HCT116 (cell line): ENCODE results near the gene TEAD3. TPM values are rescaled to one million over a fixed set of nuclear protein-coding genes. Genes with fewer than 3 reads are reported as not detected.

Experiments
- ATAC-seq: fragments of 200-7000 bp; cut with Tn5 transposase; 2 replicates; pipeline ENCODE4 v1.9.1; 2020; ENCODE audit warnings: mild to moderate bottlenecking, moderate library complexity
- BruUV-seq: library from RNA; stranded (reverse); fragments of 400-500 nt; replicated peaks from 2 replicates; lab custom pipeline; 2021; lab: Mats Ljungman, UMichigan
- CTCF ChIA-PET: fragments of 300-600 bp; sonication (Branson Sonifier 250); formaldehyde crosslinking; loops from one replicate; lab custom pipeline; 2021; ENCODE audit warnings: antibody characterized with exemption; lab: Charles Lee
- POLR2A ChIA-PET: fragments of 300-600, 350-600 bp; sonication (Branson Sonifier 250); formaldehyde crosslinking; loops from one replicate; lab custom pipeline; 2021; ENCODE audit warnings: antibody characterized with exemption; lab: Charles Lee
- RAD21 ChIA-PET, 2 experiments: fragments of 300-600 bp; sonication (Branson Sonifier 250); formaldehyde crosslinking; loops; one replicate each; lab custom pipeline; 2023; ENCODE audit warnings: low total read pairs in 2 of 2; ENCODE audit not compliant: uncharacterized antibody in 2 of 2, unreplicated experiment in 2 of 2, low non-redundant PET in 1 of 2; lab: Charles Lee
- DNase-seq: peaks from one replicate; pipeline ENCODE4 v3.0.0-alpha.2; 2010; ENCODE audit warnings: low read depth, low spot score
- H2AFZ ChIP-seq: fragments of 200-600 bp; shearing (Covaris generic), sonication (generic); 2 replicates; pipeline ENCODE4 v1.6.1; 2017; ENCODE audit warnings: low read depth, mixed run types, mixed read lengths, antibody characterized with exemption, low read length; ENCODE audit not compliant: poor library complexity, severe bottlenecking
- H3K27ac ChIP-seq: 2 replicates; pipeline ENCODE4 v1.5.1; 2012; ENCODE audit warnings: low read depth, low read length
- H3K27me3 ChIP-seq: fragments of 200-600 bp; sonication (generic); 2 replicates; pipeline ENCODE4 v1.6.1; 2016; ENCODE audit warnings: mixed run types, low read length, mixed read lengths; ENCODE audit not compliant: insufficient read depth
- H3K36me3 ChIP-seq, 2 experiments: fragments of 200-500 bp in 1 of 2; fragments of 200-600 bp in 1 of 2; sonication (Bioruptor generic) in 1 of 2; sonication (generic) in 1 of 2; 2 replicates each; pipeline versions ENCODE4 v1.5.1 to v1.6.1; 2014 to 2016; ENCODE audit warnings: low read length in 2 of 2, inconsistent platforms in 1 of 2, mixed read lengths in 1 of 2, mixed run types in 1 of 2; ENCODE audit not compliant: insufficient read depth in 2 of 2, control insufficient read depth in 1 of 2
- H3K4me1 ChIP-seq, 2 experiments: fragments of 200-600 bp in 1 of 2; sonication (generic) in 1 of 2; 2 replicates each; pipeline versions ENCODE4 v1.5.1 to v1.6.1; 2012 to 2017; ENCODE audit warnings: low read length in 2 of 2, inconsistent platforms in 1 of 2, mild to moderate bottlenecking in 1 of 2, mixed read lengths in 1 of 2, mixed run types in 1 of 2, moderate library complexity in 1 of 2; ENCODE audit not compliant: insufficient read depth in 2 of 2, control insufficient read depth in 1 of 2
- H3K4me2 ChIP-seq: fragments of 200-600 bp; sonication (generic); 2 replicates; pipeline ENCODE4 v1.6.1; 2017; ENCODE audit warnings: mixed run types, low read length, mixed read lengths
- H3K4me3 ChIP-seq, 2 experiments: fragments of 200-600 bp in 1 of 2; sonication (generic) in 1 of 2; replicated peaks in 1 of 2; 2 replicates each; pipeline ENCODE4 v1.5.1; 2011 to 2016; ENCODE audit warnings: low read length in 2 of 2, control low read depth in 1 of 2, low read depth in 1 of 2, mild to moderate bottlenecking in 1 of 2, mixed read lengths in 1 of 2, mixed run types in 1 of 2
- H3K79me2 ChIP-seq: fragments of 200-600 bp; sonication (generic); 2 replicates; pipeline ENCODE4 v1.6.1; 2017; ENCODE audit warnings: mild to moderate bottlenecking, mixed run types, low read length, moderate library complexity, mixed read lengths; ENCODE audit not compliant: insufficient read depth
- H3K9ac ChIP-seq: fragments of 200-600 bp; sonication (generic); 2 replicates; pipeline ENCODE4 v1.6.1; 2016; ENCODE audit warnings: low read length, mixed read lengths
- H3K9me2 ChIP-seq: fragments of 200-600 bp; sonication (generic), shearing (Covaris generic); 2 replicates; pipeline ENCODE4 v1.6.1; 2017; ENCODE audit warnings: mixed run types, mild to moderate bottlenecking, moderate library complexity; ENCODE audit not compliant: insufficient read depth
- H3K9me3 ChIP-seq, 2 experiments: fragments of 200-500 bp in 1 of 2; fragments of 200-600 bp in 1 of 2; sonication (Bioruptor generic) in 1 of 2; sonication (generic) in 1 of 2; 2 replicates each; pipeline ENCODE4 v1.6.1; 2014 to 2017; ENCODE audit warnings: low read length in 2 of 2, mixed read lengths in 2 of 2, inconsistent platforms in 1 of 2, low read depth in 1 of 2, mild to moderate bottlenecking in 1 of 2, mixed run types in 1 of 2, moderate library complexity in 1 of 2; ENCODE audit not compliant: control insufficient read depth in 1 of 2, insufficient read depth in 1 of 2
- H4K20me1 ChIP-seq: fragments of 200-600 bp; sonication (generic), shearing (Covaris generic); 2 replicates; pipeline ENCODE4 v1.6.1; 2017; ENCODE audit warnings: mixed run types, mild to moderate bottlenecking, moderate library complexity; ENCODE audit not compliant: insufficient read depth
- CBX3 ChIP-seq: IDR thresholded peaks from 2 replicates; pipeline ENCODE4 v1.6.1; 2012; ENCODE audit warnings: low read depth
- EGR1 ChIP-seq: IDR thresholded peaks from 2 replicates; pipeline ENCODE4 v1.6.1; 2012; ENCODE audit warnings: low read depth
- ELF1 ChIP-seq: IDR thresholded peaks from 2 replicates; pipeline ENCODE4 v1.6.1; 2012; ENCODE audit warnings: low read depth, borderline replicate concordance
- EZH2 ChIP-seq: fragments of 200-600 bp; sonication (generic); IDR thresholded peaks from 2 replicates; pipeline ENCODE4 v1.6.1; 2017; ENCODE audit warnings: antibody characterized with exemption, mixed run types
- FOSL1 ChIP-seq: IDR thresholded peaks from 2 replicates; pipeline ENCODE4 v1.6.1; 2012; ENCODE audit warnings: low read depth
- JUND ChIP-seq: IDR thresholded peaks from 2 replicates; pipeline ENCODE4 v1.6.1; 2012
- RAD21 ChIP-seq: IDR thresholded peaks from 2 replicates; pipeline ENCODE4 v1.6.1; 2012; ENCODE audit warnings: low read depth, mild to moderate bottlenecking
- SIN3A ChIP-seq: IDR thresholded peaks from 2 replicates; pipeline ENCODE4 v1.6.1; 2012; ENCODE audit warnings: low read depth
- SP1 ChIP-seq: IDR thresholded peaks from 2 replicates; pipeline ENCODE4 v1.6.1; 2012; ENCODE audit warnings: low read depth
- SRF ChIP-seq: IDR thresholded peaks from 2 replicates; pipeline ENCODE4 v1.6.1; 2012; ENCODE audit warnings: low read depth
- YY1 ChIP-seq: IDR thresholded peaks from 2 replicates; pipeline ENCODE4 v1.6.1; 2011; ENCODE audit warnings: low read length, low read depth, moderate library complexity, mild to moderate bottlenecking; ENCODE audit not compliant: insufficient replicate concordance; ENCODE audit errors: extremely low read depth
- ZNF274 ChIP-seq: fragments of 200-500 bp; sonication (Bioruptor generic); IDR thresholded peaks from 2 replicates; pipeline ENCODE4 v1.6.1; 2014; ENCODE audit warnings: mild to moderate bottlenecking, low read depth, low read length, inconsistent platforms
- intact Hi-C: fragments of 100-400 bp; cut with micrococcal nuclease; formaldehyde crosslinking; loops from 2 replicates; pipeline ENCODE4 v1.10.0; 2022
- total RNA-seq: library from RNA; stranded (reverse); gene quantifications from one replicate; pipeline ENCODE4 v1.2.1, GENCODE V29; 2021; ENCODE audit not compliant: unreplicated experiment
- TF ChIP-seq, protein P1 (sequence below): IDR thresholded peaks from 2 replicates; pipeline ENCODE4 v1.6.1; 2012
- TF ChIP-seq, protein P2 (sequence below), 3 experiments: fragments of 200-600 bp in 1 of 3; sonication (generic) in 1 of 3; IDR thresholded peaks in 2 of 3; conservative IDR thresholded peaks in 1 of 3; 2 replicates each; pipeline ENCODE4 v1.5.1; 2012 to 2017; ENCODE audit warnings: low read depth in 2 of 3, low read length in 2 of 3, antibody characterized with exemption in 1 of 3, borderline replicate concordance in 1 of 3, control low read depth in 1 of 3, mild to moderate bottlenecking in 1 of 3, mixed read lengths in 1 of 3, mixed run types in 1 of 3, moderate library complexity in 1 of 3; ENCODE audit not compliant: insufficient read depth in 1 of 3
- TF ChIP-seq, protein P3 (sequence below): IDR thresholded peaks from 2 replicates; pipeline ENCODE4 v1.6.1; 2011; ENCODE audit warnings: mild to moderate bottlenecking, low read length, moderate library complexity; ENCODE audit not compliant: insufficient replicate concordance; ENCODE audit errors: extremely low read depth

TEAD3 gene
- total RNA-seq, 1 experiment from 2014 or later = 21.8 TPM

DNA sequence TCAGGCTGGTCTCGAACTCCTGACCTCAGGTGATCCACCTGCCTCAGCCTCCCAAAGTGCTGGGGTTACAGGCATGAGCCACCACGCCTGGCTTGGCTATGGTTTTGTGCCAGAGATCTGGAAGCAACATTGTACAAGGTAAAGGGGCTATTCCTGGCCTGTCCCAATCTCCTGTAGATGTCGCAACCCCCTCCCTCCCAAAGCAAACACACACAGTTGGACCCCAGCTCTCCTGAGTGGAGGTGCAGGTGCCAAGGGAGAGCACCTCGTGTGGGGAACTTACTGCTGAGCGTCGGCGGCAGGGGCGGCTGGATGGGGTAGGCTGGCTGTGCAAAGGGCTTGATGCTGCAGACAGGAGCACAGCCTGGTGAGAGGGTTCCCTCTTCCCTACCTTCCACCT, 19.9 kb downstream of the TEAD3 start (continued):
- TF ChIP-seq, protein P1, sequence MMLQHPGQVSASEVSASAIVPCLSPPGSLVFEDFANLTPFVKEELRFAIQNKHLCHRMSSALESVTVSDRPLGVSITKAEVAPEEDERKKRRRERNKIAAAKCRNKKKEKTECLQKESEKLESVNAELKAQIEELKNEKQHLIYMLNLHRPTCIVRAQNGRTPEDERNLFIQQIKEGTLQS = no peak
- TF ChIP-seq CBX3 = no peak
- no peak for TF ChIP-seq SIN3A
- TF ChIP-seq FOSL1 = no peak
- no peak for TF ChIP-seq EGR1
- TF ChIP-seq ELF1 = no peak
- TF ChIP-seq EZH2 = no peak
- TF ChIP-seq, protein P2, sequence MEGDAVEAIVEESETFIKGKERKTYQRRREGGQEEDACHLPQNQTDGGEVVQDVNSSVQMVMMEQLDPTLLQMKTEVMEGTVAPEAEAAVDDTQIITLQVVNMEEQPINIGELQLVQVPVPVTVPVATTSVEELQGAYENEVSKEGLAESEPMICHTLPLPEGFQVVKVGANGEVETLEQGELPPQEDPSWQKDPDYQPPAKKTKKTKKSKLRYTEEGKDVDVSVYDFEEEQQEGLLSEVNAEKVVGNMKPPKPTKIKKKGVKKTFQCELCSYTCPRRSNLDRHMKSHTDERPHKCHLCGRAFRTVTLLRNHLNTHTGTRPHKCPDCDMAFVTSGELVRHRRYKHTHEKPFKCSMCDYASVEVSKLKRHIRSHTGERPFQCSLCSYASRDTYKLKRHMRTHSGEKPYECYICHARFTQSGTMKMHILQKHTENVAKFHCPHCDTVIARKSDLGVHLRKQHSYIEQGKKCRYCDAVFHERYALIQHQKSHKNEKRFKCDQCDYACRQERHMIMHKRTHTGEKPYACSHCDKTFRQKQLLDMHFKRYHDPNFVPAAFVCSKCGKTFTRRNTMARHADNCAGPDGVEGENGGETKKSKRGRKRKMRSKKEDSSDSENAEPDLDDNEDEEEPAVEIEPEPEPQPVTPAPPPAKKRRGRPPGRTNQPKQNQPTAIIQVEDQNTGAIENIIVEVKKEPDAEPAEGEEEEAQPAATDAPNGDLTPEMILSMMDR (IDR thresholded peaks at IDR 0.05 in 2 of 3, conservative IDR thresholded peaks at IDR 0.05 in 1 of 3; ENCODE audit: borderline replicate concordance in 1 of 3, insufficient read depth in 1 of 3, low read depth in 2 of 3, low read length in 2 of 3) = no peak
- no peak for TF ChIP-seq SP1
- no peak for TF ChIP-seq RAD21
- TF ChIP-seq, all 23 proteins: peak for 0

- Histone ChIP-seq H4K20me1 (peaks cover 22% of the 10 kb centered on the region; the same call in 1 of the 2 replicates), H3K79me2 (peaks cover 13% of the 10 kb centered on the region), H3K9ac (no peak overlapping the region), H3K4me2 (no peak overlapping the region), H3K4me1 (peaks cover 2 to 8% of the 10 kb centered on the region in 2 experiments; a peak in 3 of 4 replicates), H3K9me2 (no peaks in the 10 kb centered on the region), H3K27me3 (no peaks in the 10 kb centered on the region), H2AFZ (no peak overlapping the region), H3K4me3 (no peak overlapping the region), H3K27ac (no peak overlapping the region), H3K36me3 (peaks cover 8 to 14% of the 10 kb centered on the region in 2 experiments; a peak in 2 of 4 replicates), H3K9me3 (no peaks in the 10 kb centered on the region)
- ChIA-PET POLR2A (interaction anchor here (1.5 kb wide), 1 partner anchor 13 kb away, joined by 3 read pairs; no protein-coding TSS in a partner anchor), CTCF (no interaction called here), RAD21 (no interaction called here)
- ATAC-seq (no peak), DNase-seq (no peak)
- intact Hi-C loops = no loop called here
- BruUV-seq = no TSS peak
- TF ChIP-seq ZNF274 (no peak), EGR1 (no peak), ELF1 (no peak), SRF (no peak), SP1 (no peak), YY1 (no peak), EZH2 (no peak), JUND (no peak), RAD21 (no peak)
- TF ChIP-seq, protein P2 (IDR thresholded peaks at IDR 0.05 in 2 of 3, conservative IDR thresholded peaks at IDR 0.05 in 1 of 3; ENCODE audit: borderline replicate concordance in 1 of 3, insufficient read depth in 1 of 3, low read depth in 2 of 3, low read length in 2 of 3) = no peak
- TF ChIP-seq, protein P3, sequence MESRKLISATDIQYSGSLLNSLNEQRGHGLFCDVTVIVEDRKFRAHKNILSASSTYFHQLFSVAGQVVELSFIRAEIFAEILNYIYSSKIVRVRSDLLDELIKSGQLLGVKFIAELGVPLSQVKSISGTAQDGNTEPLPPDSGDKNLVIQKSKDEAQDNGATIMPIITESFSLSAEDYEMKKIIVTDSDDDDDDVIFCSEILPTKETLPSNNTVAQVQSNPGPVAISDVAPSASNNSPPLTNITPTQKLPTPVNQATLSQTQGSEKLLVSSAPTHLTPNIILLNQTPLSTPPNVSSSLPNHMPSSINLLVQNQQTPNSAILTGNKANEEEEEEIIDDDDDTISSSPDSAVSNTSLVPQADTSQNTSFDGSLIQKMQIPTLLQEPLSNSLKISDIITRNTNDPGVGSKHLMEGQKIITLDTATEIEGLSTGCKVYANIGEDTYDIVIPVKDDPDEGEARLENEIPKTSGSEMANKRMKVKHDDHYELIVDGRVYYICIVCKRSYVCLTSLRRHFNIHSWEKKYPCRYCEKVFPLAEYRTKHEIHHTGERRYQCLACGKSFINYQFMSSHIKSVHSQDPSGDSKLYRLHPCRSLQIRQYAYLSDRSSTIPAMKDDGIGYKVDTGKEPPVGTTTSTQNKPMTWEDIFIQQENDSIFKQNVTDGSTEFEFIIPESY = no peak
Observed at GRCh38 chr6:35476004-35476403, 20.9 kb downstream of the TEAD3 start.
